ENCODE results near the gene CNST. TPM values are rescaled to one million over a fixed set of nuclear protein-coding genes. Genes with fewer than 3 reads are reported as not detected.

Gene CNST, protein sequence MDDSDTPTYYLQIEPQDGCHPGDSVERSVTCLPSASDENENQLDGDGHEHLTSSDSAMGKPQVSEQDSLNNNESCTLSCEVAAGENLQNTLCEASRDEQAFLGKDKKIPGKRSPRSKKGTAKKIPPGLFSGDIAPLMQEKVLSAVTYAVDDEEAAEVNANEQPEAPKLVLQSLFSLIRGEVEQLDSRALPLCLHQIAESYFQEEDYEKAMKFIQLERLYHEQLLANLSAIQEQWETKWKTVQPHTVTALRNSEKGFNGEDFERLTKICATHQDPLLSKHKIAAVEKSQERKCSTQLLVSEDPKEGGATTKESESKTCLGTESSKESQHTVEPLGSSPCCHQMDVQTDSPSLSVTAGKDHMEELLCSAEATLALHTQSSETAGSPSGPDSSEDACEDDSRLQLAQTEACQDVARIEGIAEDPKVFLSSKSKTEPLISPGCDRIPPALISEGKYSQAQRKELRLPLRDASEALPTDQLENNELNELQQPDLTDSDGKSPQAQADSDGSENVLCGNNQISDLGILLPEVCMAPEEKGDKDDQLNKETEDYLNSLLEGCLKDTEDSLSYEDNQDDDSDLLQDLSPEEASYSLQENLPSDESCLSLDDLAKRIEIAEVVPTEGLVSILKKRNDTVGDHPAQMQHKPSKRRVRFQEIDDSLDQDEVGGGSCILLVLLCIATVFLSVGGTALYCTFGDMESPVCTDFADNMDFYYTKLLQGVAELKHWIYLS
- total RNA-seq: 8.2 and 13.7 TPM in 2 replicates

DNA sequence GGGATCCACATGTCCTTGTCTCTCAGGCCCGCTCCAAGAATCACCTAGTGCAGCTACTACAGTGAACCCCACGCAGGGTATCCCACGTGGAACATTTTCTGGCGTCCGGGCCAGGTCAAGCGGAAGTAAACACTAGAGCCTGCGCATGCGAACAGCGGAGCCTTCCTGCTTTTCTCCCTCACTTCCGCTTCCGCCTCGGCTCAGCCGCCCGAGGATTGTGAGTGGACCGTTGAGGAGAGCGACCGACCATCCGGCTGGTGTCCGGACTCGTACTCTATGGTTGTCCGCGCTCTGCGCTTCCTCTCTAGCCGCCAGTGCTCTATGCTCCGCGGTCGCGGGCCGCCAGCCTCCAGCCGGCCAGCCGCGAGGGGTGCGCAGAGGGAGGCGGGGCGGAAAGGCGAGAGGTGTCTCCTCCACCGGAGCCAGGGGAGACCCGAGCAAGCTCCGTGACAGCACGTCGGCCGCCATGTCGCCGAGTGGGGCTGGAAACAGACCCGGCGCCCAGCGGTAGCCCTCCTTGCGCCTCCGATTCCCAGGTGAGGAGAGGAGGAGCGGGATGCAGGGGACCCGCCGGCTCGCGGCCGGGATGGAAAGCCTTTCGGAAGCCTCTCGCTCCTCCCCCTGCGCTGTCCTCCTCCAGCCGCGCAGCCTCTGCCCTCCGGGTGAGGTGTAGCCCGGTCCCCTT, at the start of gene CNST, which contains the start of gene TFB2M:
TSS of gene CNST (plus strand) at position 329 of the 685 bp plus-strand sequence. CDS start 25,107 bp downstream, outside the sequence.
TSS of gene TFB2M (minus strand) at position 134 of the 685 bp plus-strand sequence. CDS start at position 11, 123 bp downstream.
- peak; percentile 84 for DNase-seq (ENCODE audit: extremely low read depth, low read depth, low spot score)

DNA sequence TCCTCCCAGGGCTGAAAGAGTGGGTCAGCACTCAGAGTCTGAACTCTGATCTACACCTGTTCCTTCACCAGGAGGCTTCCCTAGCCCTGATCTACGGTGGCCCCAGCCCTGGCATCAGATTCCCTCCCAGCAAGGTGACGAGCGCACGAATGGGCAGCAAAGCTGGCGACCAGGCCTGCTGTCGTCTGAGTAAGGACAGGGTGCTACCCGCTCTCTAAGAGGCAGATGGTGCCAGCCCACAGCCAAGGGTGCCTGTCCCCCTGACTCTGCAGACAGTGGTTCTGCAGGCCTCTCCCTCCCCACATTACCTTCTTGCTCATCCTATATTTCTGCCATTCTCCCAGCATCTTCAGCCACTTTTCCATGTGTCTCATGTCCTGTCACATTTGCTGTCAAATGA, 48.9 kb upstream of the CNST start:
- no peak for DNase-seq (ENCODE audit: extremely low read depth, low read depth, low spot score)

DNA sequence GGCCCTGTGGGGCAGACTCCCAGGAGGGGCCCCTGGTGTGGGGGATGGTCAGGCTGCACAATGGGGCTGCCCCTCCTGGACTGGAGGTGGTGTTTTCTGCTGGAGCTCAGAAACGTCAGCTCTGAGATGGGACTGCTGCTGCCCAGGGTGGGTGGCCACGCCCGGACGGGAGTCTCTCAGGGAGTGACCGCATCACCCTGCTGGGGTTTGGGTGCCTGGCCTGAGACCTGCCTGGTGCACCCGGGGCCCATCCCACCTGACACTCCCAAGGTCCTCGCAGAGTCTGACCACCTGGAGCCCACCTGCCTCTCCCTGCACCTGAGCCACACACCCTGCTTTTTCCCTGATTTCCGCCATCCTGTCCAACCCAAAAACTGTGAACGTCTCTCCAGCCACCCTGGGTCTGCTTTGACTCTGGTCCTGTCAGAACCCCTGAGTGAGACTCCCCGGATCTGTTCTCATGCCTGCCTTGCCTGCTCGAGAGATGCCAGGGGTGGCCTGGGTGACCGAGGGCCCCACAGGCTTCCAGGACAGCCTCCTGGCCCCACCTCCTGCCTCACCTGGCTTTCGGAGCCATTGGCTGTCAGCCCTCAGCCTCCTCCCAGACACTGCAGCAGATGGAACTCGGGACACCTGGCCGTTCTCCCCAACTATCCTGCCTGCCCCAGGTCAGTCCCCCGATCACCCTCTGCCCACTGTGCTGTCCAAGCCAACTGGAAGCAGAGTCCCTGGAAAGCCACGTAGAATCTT, 47.6 kb upstream of the CNST start:
- DNase-seq (ENCODE audit: extremely low read depth, low read depth, low spot score): no peak

DNA sequence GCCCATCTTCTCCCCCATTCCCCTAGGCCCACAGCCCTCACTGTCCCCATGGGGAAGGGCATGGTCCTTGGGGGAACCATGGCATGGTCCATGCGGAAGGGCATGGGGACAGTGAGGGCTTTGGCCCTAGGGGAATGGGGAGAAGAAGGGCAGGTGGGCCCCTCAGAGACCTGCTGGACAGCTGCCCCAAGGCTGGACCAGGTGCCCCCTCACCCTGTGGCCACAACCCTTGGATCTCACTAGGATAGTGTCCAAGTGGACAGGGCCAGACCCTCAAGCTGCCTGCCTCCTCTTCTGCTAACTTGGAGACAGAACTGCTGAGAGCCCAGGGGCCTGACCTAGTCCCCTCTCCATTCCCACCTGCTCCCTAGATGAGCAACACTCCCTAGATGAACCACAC, 46.7 kb upstream of the CNST start:
- no peak for DNase-seq (ENCODE audit: extremely low read depth, low read depth, low spot score)

DNA sequence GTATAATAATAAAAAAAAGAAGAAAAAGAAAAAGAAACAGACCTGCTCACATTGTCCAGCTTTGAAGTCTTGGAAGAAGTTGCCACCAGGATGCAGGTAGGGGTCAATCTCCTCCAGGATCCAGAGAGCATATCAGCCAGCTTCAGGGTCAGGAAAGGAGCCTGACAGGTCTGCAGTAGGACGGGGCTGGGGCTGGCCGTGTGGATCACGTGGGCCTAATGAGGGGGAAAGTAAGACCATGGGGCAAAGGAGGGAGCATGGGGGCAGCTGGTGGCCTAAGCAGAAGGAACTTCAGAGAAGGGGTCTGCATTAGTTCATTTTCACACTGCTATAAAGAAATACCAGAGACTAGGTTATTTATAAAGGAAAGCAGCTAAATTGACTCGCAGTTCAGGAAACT, 39.9 kb upstream of the CNST start:
- no peak for DNase-seq (ENCODE audit: extremely low read depth, low read depth, low spot score)

DNA sequence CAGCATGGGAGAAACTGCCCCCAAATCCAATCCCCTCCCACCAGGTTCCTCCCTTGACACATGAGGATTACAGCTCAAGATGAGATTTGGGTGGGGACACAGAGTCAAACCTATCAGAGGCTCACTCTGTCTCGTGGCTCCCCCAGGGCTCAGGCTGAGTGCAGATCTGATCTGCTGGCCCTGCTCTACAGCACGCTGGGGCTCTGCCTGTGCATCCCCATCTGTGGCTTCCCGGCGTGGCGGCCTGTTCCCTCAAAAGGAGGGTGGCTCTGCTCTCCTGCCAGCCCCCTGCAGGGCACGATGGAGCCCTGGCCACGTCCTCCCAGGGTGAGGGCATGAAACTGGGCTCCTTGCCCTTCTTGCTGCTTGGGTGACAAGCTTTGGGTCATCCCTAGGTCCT, 39.3 kb upstream of the CNST start:
- DNase-seq (ENCODE audit: extremely low read depth, low read depth, low spot score): no peak

DNA sequence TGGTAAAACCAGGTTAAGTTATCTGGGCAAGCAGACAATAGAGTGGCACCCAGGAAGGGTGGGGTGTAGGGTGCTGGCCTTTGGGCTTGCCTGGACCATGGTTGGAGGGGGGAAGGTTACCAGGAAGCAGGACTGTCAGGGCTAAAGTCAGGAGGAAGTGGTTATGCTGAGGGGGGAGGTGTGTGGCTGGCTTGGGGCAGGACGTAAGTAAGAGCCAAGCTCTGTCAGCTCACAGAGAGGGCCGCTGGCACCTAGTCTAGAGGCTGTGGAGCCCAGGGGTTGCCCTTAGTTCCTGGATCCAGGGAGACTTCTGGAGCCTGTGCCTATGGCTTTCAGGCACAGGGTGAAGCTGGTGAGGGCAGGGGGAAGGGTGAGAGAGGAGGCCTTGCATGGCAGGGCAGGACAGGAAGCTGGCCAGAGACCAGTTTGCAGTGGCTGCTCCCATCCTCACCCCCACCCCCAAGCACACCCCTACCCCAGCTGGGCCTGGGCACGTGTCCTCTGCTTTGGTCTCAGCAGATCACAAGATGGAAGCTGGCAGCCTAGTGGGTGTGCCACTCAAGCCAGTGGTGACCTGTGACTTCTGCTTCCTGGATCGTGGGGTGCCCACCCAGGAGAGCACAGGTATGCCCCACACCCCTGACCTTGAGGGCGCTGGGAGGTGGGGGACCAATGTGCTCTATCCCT, 38.7 kb upstream of the CNST start:
- DNase-seq (ENCODE audit: extremely low read depth, low read depth, low spot score): no peak

DNA sequence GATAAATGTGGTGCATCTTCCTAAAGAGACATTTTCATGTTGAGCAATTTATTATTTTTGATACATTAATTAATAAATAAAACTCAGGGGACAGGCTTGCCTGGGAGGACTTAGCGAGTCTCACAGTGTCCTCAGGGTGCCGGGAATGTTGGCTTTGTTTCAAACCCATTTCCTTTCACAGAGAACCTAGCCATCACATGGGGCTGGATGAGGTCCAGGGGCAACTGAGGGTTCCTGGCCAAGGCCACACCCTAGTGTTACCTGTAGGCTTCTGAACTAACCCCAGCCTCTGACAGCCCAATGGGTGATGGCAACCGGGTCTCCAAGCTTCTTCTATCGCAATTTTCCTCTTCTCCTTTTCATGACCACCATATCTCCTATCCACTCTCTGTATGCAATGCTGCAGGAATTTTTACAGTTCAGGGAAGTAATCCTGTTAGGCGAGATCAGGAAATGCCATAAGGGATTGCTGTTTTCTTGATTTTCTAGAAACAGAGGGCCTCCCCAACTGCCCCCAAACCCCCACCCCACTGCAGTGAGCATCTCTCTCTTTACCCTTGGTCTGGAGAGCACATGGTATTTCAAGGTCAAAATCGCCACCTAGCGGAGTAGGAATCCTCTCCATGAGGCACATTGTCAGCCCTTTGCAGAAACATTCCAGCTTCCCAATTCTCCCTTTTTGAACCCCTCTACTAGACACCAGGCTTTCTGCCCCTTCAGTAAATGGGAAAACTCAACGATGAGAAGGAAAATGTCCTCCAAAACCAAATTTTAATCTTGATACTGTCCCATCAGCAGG, 37.1 kb upstream of the CNST start:
- DNase-seq (ENCODE audit: extremely low read depth, low read depth, low spot score): no peak

DNA sequence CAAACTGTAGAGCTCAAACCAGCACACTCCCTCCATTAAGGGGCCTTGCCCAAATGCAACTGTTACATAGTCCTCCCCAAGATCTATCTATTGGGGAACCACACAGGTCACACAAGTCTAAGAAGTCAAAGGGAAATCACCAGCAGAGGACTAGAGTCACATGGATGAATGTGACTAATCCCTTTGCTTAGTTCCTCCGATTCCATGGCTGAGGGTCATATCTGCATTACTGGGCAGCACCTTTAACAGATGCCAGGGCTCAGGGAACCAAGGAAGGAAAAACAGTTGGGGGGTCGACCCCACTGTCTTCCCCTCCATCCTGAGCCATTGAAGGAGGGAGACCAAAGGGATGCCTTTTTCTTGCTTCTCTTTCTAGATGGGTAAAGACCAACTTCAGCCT, 35.8 kb upstream of the CNST start:
- DNase-seq (ENCODE audit: extremely low read depth, low read depth, low spot score): no peak

DNA sequence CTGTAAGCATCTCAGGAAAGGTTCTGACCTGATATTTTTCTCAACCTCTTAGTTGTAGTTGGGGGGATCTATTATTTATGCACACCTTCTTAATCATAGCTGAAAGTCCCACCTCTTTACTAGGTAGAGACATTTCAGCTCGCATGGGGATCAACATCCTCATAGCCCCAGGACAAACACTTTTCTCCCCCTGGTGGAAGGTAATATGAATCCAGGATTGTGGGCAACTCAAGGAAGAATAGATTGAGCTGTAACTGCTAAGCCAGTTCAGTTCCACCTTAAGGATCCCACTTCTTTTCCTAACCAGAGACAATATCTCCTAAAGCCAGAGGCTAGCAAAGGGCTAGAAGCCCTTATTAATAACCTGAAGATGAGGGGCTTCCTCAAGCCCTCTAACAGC, 33.7 kb upstream of the CNST start:
- no peak for DNase-seq (ENCODE audit: extremely low read depth, low read depth, low spot score)

DNA sequence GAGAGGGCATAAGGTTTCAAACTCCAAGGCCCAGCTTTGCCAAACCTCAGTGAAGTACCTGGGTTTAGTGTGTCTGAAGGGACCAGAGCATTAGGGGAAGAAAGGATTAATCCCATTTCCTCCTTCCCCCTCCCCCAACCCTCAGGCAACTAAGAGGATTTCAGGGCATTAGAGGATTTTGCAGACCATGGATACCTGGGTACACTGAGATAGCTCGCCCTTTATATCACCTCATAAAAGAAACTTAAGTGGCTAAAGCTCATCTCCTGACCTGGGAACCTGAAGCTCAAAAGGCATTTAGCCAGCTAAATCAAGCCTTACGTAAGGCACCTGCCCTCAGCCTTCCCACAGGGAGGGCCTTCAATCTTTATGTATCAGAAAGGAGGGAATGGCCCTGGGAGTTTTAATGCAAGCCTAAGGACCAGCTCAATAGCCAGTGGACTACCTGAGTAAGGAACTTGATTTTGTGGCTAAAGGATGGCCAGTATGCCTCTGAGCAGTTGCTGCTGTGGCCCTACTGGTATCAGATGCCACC, 32.8 kb upstream of the CNST start:
- DNase-seq (ENCODE audit: extremely low read depth, low read depth, low spot score): no peak

DNA sequence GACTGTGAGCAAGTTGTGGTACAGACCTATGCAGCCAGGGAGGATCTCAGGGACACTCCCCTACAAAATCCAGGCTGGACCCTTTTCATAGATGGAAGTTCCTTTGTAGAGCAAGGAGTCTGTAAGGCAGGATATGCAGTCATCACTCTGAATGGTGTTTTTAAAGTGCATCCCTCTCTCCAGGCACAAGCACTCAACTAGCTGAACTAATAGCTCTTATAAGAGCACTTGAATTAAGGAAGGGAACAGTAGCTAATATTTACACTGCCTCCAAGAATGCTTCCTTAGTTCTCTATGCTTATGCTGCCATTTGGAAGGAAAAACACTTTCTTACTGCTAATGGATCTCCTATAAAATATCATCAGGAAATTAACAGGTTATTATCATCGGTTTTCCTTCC, 32.1 kb upstream of the CNST start:
- DNase-seq (ENCODE audit: extremely low read depth, low read depth, low spot score): no peak

DNA sequence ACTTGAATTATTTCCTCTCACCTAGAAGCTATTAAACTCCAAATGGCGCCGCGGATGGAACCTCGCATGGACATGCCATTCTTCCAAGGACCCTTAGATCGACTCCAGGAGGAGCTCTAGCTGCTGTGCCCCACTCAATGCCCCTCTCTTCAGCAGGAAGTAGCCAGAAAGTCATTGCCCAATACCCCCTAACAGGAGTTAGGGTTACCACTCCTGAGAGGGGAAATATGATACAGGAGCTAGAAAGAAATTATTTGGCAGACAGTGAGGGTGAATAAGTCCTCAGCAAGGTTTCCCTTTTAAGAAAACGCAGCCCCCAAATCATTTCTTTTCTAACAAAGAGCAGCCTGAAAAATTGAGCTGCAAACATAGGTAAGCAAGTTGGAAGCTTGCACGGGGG, 28.8 kb upstream of the CNST start:
- DNase-seq (ENCODE audit: extremely low read depth, low read depth, low spot score): no peak

DNA sequence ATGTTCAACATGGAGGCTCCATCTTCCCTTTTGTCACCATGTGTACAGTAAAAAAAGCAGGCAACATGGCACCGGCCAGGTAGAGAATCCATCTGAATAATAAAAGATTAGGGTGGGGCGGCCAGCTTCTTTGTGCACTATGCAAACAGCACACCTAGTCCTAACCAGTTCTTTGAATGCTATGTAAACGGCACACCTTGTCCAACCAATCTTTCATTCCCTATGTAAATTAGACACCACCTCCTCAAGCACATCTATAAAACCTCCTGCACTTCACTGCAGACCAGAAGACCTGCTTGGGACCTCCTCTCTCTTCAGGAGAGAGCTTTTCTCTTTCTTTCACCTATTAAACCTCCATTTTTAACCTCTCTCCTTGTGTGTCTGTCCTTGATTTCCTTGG, 28.4 kb upstream of the CNST start:
- no peak for DNase-seq (ENCODE audit: extremely low read depth, low read depth, low spot score)

DNA sequence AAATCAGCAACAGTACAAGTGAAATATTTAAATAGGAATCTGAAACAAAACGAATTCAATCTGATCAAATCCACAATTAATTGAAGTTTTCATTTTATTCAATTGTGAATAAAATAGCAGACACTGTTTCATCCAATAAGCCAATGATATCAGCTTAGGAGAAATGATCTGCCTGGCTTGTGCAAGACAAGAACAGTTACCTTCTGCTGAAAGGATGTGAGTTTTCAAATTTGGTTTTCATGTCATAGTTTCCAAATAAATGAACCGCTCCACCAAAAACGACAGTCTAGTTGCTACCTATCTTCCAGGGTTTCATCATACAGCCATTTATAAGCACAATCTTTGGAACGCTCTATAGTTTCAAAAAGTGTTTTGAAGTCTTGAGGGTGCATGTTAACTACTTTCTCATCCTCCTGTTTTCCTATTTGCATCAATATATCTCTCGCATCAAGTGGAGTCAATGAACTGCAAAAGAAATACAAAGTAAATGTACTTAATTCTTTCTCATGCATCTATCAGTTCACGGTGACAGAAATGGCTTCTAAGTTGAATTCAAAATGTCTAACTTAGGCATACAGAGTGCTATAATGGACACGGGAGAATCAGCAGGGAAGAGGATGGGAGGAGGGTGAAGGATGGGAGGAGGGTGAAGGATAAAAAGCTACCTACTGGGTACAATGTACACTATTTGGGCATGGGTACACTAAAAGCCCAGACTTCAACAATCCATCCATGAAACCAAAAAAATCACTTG, 25.3 kb upstream of the CNST start:
- DNase-seq (ENCODE audit: extremely low read depth, low read depth, low spot score): no peak

DNA sequence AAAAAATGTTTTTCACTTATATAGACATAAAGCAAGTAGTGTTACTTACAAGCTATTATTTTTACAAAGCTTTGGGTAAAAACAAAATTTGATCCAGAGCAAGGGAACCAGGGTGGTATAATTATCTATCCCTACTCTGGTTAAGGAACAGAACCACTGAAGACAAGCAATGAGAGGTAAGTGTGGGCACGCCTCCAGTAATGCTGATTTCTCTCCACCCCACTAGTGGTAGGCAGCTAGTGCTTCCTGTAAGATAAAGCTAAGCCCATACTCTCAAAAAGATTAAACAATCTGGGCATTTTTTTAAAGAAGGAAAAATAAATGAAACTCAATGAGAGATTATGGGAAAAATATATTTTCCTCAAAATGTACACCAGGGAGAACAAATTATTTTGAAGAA, 22.3 kb upstream of the CNST start:
- DNase-seq (ENCODE audit: extremely low read depth, low read depth, low spot score): no peak

DNA sequence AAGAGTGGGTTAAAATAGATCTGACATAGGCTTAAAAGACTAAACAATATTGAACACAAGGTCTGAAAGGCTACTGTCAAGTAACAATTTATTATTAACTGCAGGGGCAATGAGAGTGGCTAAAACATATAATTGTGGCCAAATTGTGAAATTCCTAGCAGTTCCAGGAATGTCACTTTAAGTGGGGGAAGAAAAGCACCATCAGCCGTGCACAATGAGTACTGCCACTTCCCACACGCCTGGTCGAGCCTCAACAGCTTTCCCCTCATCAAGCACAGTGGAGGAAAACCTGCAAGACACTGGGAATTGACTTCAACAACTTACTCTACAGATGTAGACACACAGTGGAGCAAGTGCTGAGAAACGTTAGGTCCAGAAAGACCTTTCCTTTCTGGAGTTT, 16.6 kb upstream of the CNST start:
- no peak for DNase-seq (ENCODE audit: extremely low read depth, low read depth, low spot score)

DNA sequence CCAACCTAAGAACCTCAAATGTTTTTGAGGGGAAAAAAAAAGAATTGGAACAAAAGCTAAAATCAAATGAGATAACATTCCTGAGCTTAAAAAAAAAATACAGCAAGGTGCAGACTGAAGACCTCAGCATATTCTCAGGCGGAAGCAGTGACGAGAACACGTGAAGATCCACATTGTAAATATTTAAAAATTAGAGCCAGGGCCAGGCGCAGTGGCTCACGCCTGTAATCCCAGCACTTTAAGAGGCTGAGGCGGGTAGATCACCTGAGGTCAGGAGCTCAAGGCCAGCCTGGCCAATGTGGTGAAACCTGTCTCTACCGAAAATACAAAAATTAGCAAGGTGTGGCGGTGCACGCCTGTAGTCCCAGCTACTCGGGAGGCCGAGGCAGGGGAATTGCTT, 15.9 kb upstream of the CNST start:
- DNase-seq (ENCODE audit: extremely low read depth, low read depth, low spot score): no peak
